ENCODE results near the gene KCND3. TPM values are rescaled to one million over a fixed set of nuclear protein-coding genes. Genes with fewer than 3 reads are reported as not detected.
"Not testable (repeated sequence)": the region's sequence is repeated elsewhere in the genome, so short reads cannot be mapped to it uniquely, and the experiment has no call there.

KCND3 gene
- total RNA-seq, 1 donor = 0.31 TPM

DNA sequence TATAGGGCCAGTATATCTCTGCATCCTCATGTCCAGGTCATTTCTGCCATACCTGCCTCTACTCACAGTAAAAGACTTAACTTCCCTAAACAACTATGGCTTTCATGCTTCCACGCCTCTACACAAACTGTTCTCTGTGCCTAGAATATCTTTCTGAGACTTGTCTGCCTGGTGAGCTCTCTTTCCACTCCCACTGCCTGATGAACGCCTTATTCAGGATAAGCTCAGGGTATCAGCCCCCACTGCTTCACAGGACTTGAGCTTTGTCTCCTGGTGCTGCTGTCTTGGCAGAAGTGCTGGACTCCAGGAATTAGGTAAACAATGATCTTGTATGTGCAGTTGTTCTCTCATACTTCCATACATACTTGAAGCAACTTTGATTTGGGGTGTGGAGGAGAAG is 238.6 kb downstream of the KCND3 start:
- Histone ChIP-seq H3K27me3 (ENCODE audit: insufficient read depth, low read length) (no peaks in the 10 kb centered on the region), H3K4me3 (ENCODE audit: low read length) (no peak overlapping the region), H3K4me1 (ENCODE audit: insufficient read depth, low read length) (peaks cover 15% of the 10 kb centered on the region), H3K9me3 (ENCODE audit: low read depth, low read length) (no peaks in the 10 kb centered on the region)

DNA sequence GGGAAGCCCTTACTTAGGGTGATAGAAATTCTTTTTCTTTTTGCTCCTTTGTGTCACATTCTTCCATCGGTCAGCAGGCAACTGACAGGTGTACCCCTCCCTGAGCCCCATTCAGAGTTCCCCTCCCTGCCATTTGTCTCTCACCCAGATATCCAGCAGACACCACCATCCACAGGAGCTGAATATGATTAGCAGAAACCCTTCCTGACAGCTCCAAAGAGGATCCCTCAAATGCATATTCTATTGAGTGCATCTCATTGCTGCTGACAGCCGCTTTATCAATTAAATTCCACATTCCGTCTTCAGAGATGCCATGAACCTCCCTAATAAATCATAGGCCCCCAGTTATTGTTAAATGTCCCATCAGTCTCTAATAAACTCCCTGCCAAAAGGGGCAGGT is 239.8 kb downstream of the KCND3 start:
- Histone ChIP-seq H3K4me1 (ENCODE audit: insufficient read depth, low read length) (peaks cover 9% of the 10 kb centered on the region), H3K4me3 (ENCODE audit: low read length) (no peak overlapping the region), H3K9me3 (ENCODE audit: low read depth, low read length) (no peaks in the 10 kb centered on the region), H3K27me3 (ENCODE audit: insufficient read depth, low read length) (no peaks in the 10 kb centered on the region)

DNA sequence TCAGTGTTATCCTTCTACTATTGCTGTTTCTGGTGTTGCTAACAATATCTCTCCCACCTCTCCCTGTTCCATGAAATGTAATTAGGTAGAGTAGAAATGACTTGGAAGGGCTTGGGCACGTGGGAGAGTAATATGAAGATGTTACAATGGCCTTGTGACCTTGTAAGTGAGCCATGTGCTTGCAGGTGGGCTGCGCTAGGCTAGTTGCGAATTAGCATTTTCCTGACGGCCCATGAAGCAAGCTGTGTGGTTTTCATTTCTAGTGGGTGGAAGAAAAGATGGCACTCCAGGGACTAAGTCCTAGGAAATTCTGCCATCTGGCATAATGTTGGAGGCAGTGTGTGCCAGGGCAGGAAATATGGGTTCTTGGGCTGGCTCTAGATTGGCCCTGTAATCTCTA is 241.5 kb downstream of the KCND3 start:
- Histone ChIP-seq H3K9me3 (ENCODE audit: low read depth, low read length) (no peaks in the 10 kb centered on the region), H3K4me1 (ENCODE audit: insufficient read depth, low read length) (peaks cover 6% of the 10 kb centered on the region), H3K27me3 (ENCODE audit: insufficient read depth, low read length) (peaks cover 6% of the 10 kb centered on the region), H3K4me3 (ENCODE audit: low read length) (no peak overlapping the region)

DNA sequence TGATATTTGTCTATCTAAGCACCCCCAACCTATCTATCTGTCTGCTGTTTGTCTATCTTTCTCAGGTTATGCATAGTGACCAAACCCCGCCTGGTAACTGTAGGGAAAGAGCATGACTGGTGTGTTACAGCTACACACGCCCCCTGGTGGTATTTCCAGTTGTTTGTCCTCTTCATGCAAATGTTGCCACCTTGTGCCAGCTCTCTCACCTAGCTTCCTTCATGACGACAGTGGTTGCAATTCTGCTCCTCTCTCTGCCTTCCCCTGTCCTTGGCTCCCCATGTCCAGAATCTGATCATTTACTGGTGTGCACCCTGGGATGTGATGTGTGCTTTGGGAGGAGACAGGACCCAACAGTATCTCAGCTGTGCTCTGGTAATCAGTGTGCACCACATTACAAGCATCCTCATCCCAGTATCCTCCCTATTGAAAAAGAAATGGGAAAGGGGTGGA is 242.2 kb downstream of the KCND3 start:
- H3K27me3 ChIP-seq (ENCODE audit: insufficient read depth, low read length) = peaks cover 11% of the 10 kb centered on the region
- no peaks in the 10 kb centered on the region for H3K9me3 ChIP-seq (ENCODE audit: low read depth, low read length)
- peaks cover 6% of the 10 kb centered on the region for H3K4me1 ChIP-seq (ENCODE audit: insufficient read depth, low read length)
- no peak overlapping the region for H3K4me3 ChIP-seq (ENCODE audit: low read length)

DNA sequence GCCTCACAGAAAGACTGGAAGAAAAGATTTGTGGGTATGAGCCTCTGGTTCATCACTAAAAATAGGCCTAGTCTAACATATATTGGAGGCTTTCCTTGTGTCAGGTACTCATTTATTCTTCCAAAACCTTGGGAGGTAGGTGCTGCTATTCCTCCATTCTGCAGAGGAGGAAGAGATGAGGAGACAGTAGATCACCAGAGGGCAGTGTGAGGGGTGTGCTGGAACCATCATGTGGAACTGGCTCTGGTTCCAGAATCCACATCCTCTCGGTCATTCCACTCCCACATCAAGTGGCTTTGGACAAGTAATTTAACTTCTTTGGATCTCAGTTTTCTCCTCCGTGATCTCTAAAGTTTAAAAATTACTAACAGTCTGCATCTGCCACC is 242.9 kb downstream of the KCND3 start:
- H3K9me3 ChIP-seq (ENCODE audit: low read depth, low read length) = no peaks in the 10 kb centered on the region
- H3K4me1 ChIP-seq (ENCODE audit: insufficient read depth, low read length) = peaks cover 3% of the 10 kb centered on the region
- H3K27me3 ChIP-seq (ENCODE audit: insufficient read depth, low read length) = peaks cover 18% of the 10 kb centered on the region

DNA sequence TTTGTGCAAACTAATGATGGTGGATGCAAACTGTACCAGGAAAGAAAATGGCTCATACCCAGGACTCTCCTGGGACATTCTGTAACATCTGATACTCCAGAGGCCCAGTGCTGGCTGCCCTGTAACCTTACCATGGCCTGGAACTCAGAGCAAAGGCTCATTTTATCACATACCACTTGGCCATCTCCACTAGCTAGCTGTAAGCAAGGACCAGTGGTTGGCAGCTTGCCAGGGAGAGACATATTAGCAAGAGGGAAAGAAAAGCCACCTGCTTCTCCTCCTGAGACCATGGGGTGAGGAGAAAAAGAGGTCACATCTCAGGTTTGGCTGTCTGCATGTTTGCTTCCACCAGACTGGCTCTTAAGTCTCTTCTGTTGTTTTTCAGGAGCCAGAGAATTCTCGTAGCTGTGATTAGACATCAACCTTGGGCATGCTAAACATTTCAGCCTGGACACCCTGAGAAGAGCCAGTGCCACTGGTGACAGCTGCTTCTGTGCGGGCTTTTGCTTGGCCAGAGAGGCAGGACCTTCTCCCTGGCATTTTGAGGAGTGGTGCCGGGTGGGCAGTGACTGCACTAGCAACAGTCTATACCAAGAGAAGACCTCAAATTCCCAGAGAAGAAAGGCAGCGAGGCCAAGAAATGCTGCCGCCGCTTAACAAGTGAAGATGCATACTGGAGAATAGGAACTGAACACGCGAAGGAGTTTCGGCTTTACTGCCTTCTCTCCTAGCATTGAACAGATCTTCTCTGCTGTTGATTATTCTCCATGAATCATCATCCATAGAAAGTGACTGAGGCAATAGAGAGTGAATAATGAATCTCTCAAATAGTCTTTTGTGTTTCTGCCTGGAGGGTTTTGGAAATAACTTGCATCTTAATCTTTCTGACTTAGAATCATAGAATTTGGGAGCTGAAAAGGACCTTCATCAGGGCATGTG is 243.5 kb downstream of the KCND3 start:
- no peaks in the 10 kb centered on the region for H3K9me3 ChIP-seq (ENCODE audit: low read depth, low read length)
- peaks cover under 1% of the 10 kb centered on the region for H3K4me1 ChIP-seq (ENCODE audit: insufficient read depth, low read length)
- no peak overlapping the region for H3K4me3 ChIP-seq (ENCODE audit: low read length)
- peaks cover 24% of the 10 kb centered on the region for H3K27me3 ChIP-seq (ENCODE audit: insufficient read depth, low read length)

More for the DNA sequence above, 242.9 kb downstream of the KCND3 start:
- H3K4me3 ChIP-seq (ENCODE audit: low read length) = no peak overlapping the region

DNA sequence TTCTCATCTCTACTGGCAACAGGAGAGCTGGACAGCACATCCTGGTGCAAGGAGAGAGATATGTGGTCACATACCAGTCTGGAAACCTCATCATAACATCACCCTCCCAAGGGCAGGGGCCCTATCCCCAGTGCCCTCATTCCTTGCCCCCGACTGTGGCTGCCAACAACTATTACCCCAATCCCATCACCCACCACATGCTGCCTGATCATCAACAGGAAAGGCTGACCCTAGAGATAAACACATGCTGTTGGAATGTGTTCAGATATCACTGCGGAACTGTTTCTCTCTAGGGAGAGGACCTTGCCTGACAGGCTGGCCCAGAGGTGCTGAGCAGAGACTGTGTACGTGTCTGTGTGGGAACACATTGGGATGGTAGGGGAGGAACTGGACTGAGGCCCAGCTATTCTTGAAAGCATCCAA is 245.8 kb downstream of the KCND3 start:
- H3K4me3 ChIP-seq (ENCODE audit: low read length) = no peak overlapping the region
- peaks cover 36% of the 10 kb centered on the region for H3K27me3 ChIP-seq (ENCODE audit: insufficient read depth, low read length)
- H3K9me3 ChIP-seq (ENCODE audit: low read depth, low read length) = no peaks in the 10 kb centered on the region
- peaks cover 20% of the 10 kb centered on the region for H3K4me1 ChIP-seq (ENCODE audit: insufficient read depth, low read length)

DNA sequence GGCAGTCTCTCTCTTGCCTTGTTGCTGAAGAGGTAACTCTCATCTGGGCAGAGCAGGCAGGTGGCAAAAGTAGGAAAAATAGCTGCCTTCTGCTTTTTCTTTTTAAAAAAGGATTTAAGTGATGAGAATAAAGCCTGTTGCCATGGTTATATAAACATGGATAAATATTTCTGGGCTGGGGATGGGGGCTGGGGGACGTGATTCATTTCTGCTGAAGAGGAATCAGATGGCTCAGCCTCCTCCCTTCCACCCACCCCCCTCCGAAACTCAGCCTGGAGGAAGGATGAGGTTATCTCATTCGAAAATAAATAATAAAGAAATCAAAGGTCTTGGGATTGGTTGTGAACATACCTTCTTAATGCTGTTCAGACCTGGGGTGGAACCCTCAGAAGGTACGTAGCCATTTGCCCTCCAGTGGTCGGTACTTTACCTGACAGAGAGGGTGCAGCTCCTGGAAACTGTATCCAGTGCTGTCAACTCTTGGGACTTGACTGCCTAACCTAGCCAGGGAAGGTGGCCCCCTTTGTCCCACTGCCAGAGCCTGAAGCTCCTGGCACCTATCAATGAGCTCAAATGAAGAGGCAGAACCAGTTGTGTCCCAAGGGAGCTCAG is 246.4 kb downstream of the KCND3 start:
- Histone ChIP-seq H3K4me3 (ENCODE audit: low read length) (no peak overlapping the region), H3K27me3 (ENCODE audit: insufficient read depth, low read length) (peaks cover 37% of the 10 kb centered on the region), H3K9me3 (ENCODE audit: low read depth, low read length) (no peaks in the 10 kb centered on the region), H3K4me1 (ENCODE audit: insufficient read depth, low read length) (peaks cover 26% of the 10 kb centered on the region)

DNA sequence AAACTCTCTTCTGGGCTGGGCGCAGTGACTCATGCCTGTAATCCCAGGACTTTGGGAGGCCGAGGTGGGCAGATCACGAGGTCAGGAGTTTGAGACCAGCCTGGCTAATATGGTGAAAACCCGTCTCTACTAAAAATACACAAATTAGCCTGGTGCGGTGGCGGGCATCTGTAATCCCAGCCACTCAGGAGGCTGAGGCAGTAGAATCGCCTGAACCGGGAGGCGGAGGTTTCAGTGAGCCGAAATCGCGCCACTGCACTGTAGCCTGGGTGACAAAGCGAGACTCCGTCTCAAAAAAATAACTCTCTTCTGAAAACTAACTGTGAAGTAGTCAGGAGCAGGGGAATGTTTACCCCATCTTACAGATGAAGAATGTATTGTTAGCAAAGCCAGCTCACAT is 247.2 kb downstream of the KCND3 start:
- H3K9me3 ChIP-seq (ENCODE audit: low read depth, low read length); H3K4me3 ChIP-seq (ENCODE audit: low read length): not testable (repeated sequence)
- H3K4me1 ChIP-seq (ENCODE audit: insufficient read depth, low read length) = peaks cover 33% of the 10 kb centered on the region
- H3K27me3 ChIP-seq (ENCODE audit: insufficient read depth, low read length) = peaks cover 42% of the 10 kb centered on the region

DNA sequence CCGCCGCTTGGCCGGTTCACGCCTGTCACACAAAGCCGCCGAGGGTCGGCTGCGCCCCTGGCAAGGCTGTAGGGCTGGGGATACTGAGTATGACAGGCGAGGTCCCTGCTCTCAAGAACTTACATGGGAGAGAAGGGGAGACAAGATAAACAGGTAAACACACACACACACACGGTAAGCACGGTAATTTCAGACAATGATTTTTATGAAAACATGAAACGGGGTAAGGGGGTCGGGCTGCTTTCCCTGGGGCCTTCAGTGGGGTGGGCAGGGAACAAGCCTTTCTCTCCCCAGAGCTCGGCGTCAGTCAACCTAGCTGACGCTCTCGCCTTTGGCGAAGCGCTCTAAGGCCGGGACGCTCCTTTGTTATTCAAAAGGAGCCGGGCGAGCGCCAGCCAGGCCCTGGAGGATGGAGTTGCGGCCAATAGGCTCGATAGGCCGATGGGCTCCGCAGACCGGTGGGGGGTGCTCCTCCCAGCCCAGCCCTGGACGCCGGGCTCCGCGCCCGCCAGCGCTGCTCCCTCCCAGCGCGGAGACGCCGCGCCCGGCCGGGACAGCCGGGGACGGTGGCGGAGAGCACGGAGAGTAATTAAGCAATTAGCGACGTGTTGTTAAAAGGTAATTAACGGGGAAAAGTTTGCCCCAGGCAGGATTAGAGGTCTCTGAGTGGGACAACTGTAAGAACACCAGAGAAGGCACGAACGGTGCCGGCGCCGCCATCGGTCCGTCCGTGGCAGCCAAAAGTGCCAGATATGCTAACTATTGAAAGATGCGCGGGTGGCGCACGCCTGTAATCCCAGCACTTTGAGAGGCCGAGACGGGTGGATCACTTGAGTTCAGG is 249.3 kb downstream of the KCND3 start:
- H3K9me3 ChIP-seq (ENCODE audit: low read depth, low read length) = no peaks in the 10 kb centered on the region
- peaks cover 42% of the 10 kb centered on the region for H3K4me1 ChIP-seq (ENCODE audit: insufficient read depth, low read length)
- H3K4me3 ChIP-seq (ENCODE audit: low read length) = peak overlapping the region; percentile 61
- peaks cover 47% of the 10 kb centered on the region for H3K27me3 ChIP-seq (ENCODE audit: insufficient read depth, low read length)

DNA sequence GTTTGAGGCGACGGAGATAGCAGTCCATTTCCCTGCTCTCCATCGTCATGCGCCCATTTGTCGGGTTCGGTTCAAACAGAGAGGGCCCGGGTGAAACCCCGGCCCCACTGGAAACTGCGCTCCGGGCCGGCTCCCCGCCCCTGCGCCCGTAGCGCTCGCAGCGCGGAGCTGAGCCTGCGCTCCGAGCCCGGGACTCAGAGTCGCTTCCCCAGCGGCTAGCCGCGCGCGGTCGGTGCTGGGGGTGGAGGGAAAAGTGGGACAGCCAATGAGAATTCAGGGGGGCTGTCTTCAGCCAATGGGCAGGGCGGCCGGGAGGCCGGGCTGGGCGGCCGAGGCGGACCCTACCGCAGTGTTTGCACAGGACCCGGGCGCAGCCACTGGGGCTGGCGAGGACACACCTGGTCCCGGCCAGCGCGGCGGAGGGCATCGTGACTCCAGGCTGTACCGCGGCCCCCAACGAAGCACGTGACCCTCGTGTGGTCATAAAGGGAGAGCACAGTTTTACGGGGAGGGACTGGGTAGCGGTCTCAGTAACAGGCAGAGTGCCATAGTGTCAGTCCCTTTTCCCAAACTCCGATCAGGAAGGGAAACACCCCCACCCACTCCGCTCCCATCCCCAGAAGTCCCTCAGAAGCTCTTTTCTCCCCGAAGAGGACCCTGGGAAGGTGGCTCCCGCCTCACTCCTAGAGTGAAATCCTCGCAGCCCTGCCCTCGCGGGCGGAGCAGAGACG is 250.1 kb downstream of the KCND3 start, which contains the start of gene INKA2:
Gene INKA2 (minus strand): TSS at position 202 of the 731 bp plus-strand sequence. CDS start 153 bp downstream, at position 49.
- H3K4me1 ChIP-seq (ENCODE audit: insufficient read depth, low read length) = peaks cover 48% of the 10 kb centered on the region
- peaks cover 47% of the 10 kb centered on the region for H3K27me3 ChIP-seq (ENCODE audit: insufficient read depth, low read length)
- peak within 1 kb of the TSS; percentile 61 for H3K4me3 ChIP-seq (ENCODE audit: low read length)
- no peaks in the 10 kb centered on the region for H3K9me3 ChIP-seq (ENCODE audit: low read depth, low read length)

DNA sequence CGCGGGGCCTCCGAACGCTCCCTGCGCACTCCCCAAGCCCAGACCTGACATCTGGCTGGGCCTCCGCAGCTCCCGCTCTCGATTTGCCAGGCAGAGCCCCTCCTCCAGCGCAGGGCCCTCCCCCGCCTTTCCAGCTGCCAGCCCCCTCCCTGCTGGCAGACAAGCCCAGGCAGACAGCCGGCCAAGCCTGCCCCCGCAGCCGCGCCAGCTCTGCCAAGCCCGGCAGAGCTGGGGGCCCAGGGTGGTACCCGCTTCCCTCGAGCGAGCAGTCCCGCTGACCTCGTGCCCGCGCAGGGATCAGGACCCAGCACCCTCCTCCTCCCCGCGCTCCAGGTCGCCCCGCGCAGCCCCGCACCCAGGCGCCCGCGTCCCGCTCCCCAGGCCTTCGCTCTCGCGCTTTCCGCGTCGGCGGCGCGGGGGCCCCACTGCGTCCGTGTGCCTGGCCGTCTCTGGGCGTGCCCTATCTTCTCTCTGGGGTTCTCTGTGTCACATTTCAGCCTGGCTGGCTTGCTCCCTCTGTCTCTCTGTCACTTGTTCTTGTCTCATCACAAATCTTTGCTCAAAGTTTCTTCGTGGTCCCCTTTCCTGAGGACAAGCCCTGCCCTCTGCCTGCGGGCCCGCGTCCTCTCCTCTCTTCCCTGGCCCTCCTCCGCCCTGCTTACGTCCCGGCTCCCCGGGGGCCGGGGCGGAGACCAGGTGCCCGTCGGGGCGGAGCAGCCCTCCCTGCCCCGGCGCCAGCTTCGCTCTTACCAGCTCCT is 250.9 kb downstream of the KCND3 start:
- H3K4me1 ChIP-seq (ENCODE audit: insufficient read depth, low read length) = peaks cover 56% of the 10 kb centered on the region
- peaks cover 47% of the 10 kb centered on the region for H3K27me3 ChIP-seq (ENCODE audit: insufficient read depth, low read length)
- no peaks in the 10 kb centered on the region for H3K9me3 ChIP-seq (ENCODE audit: low read depth, low read length)
- H3K4me3 ChIP-seq (ENCODE audit: low read length) = peak overlapping the region; percentile 61

DNA sequence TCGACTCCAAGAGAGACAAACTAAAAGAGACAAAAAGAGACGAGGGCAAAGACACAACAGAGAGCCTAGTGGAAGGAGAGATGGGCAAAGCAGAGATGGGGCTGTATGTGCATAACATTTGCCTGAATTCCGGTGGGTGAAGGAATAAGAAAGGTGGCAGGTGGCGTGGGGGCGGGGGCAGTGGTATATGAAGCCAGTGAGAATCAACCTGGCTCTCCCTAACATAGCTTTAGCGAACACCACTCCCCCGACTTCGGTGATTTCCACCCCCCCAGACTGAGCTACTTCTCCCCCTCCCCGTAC is 251.4 kb downstream of the KCND3 start:
- peaks cover 61% of the 10 kb centered on the region for H3K4me1 ChIP-seq (ENCODE audit: insufficient read depth, low read length)
- peak overlapping the region; percentile 61 for H3K4me3 ChIP-seq (ENCODE audit: low read length)
- H3K9me3 ChIP-seq (ENCODE audit: low read depth, low read length) = no peaks in the 10 kb centered on the region
- H3K27me3 ChIP-seq (ENCODE audit: insufficient read depth, low read length) = peaks cover 42% of the 10 kb centered on the region

Measured in mononuclear cell (primary cell).